ENCODE measurements around the gene C16orf46.

C16orf46 gene

GRCh38 chr16:81061307-81061640 lies 15.8 kb downstream of the C16orf46 start:
- TF ChIP-seq CTCF (conservative IDR thresholded peaks at IDR 0.05), result no peak

GRCh38 chr16:81060576-81061306 lies 16.3 kb downstream of the C16orf46 start:
- H3K27ac ChIP-seq, result no peak overlapping the region
- TF ChIP-seq CTCF (conservative IDR thresholded peaks at IDR 0.05), result no peak

More at GRCh38 chr16:81061307-81061640, 15.8 kb downstream of the C16orf46 start:
- no peak overlapping the region for H3K27ac ChIP-seq

GRCh38 chr16:81053761-81054160 lies 23.3 kb downstream of the C16orf46 start:
- no peak for TF ChIP-seq CTCF (conservative IDR thresholded peaks at IDR 0.05)
- H3K27ac ChIP-seq, result peak overlapping the region; percentile 83

GRCh38 chr16:81042821-81043220 lies 34.2 kb downstream of the C16orf46 start:
- TF ChIP-seq CTCF (conservative IDR thresholded peaks at IDR 0.05), result no peak
- H3K27ac ChIP-seq, result no peak overlapping the region

- no peak for TF ChIP-seq CTCF (conservative IDR thresholded peaks at IDR 0.05)
- H3K27ac ChIP-seq, result no peak overlapping the region
Observed at GRCh38 chr16:81041696-81042095, 35.3 kb downstream of the C16orf46 start.

GRCh38 chr16:81040842-81041241 lies 36.2 kb downstream of the C16orf46 start:
- H3K27ac ChIP-seq, result no peak overlapping the region
- TF ChIP-seq CTCF (conservative IDR thresholded peaks at IDR 0.05), result no peak

- TF ChIP-seq CTCF (conservative IDR thresholded peaks at IDR 0.05), result no peak
- H3K27ac ChIP-seq, result no peak overlapping the region
Observed at GRCh38 chr16:81040131-81040530, 36.9 kb downstream of the C16orf46 start.

Data from VCaP (cell line).